ENCODE measurements around the gene GNPDA2.

DNA sequence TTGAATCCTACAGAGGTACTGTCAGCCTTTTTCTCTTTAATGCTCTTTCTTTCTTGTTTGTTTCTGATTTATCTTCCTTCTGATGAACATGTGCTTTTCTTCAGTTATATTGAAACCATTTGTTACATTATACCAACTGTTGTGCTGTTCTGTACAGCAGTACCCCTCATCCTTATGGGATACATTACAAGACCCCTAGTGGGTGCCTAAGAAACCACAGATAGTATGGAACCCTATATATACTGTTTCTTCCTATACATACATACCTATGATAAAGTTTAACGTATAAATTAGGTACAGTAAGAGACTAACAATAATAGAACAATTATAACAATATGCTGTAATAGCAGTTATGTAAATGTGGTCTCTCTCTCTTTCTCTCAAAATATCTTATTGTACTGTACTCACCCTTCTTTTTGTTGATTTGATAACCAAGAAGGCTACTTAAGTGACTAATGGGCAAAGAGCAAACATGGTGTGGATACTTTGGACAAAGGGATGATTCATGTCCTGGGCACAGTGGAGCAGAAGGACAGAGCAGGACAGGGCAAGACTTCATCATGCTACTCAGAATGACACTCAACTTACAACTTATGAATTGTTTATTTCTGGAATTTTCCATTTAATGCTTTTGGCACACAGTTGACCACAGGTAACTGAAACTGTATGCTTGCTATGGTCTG, 64.3 kb downstream of the GNPDA2 start:
- TF ChIP-seq EZH2 (IDR thresholded peaks at IDR 0.05; ENCODE audit: insufficient read depth, poor library complexity, severe bottlenecking), result no peak
- no peak for TF ChIP-seq EZH2phosphoT487 (IDR thresholded peaks at IDR 0.05; ENCODE audit: insufficient read depth, low read depth)
